Natural killer cell (primary cell): ENCODE data around the gene CD46. TPM values are rescaled to one million over a fixed set of nuclear protein-coding genes. Genes with fewer than 3 reads are reported as not detected.

ENCODE experiments used
- ATAC-seq, 3 donors: fragments of 150-1000 bp in 2 of 3; fragments of 200-7000 bp in 1 of 3; cut with Tn5 transposase; 1 replicate in 1 of 3; 2 replicates in 2 of 3; pipeline ENCODE4 v1.10.0; 2021; ENCODE audit warnings: mild to moderate bottlenecking in 2 of 3, moderate library complexity in 2 of 3
- DNase-seq, 2 donors: peaks; one replicate each; pipeline versions ENCODE4 v3.0.0 to v3.0.0-alpha.2; 2013 to 2021; ENCODE audit warnings: mixed read lengths in 1 of 2
- H3K27ac ChIP-seq: one replicate; pipeline ENCODE4 v1.5.1; 2013; ENCODE audit warnings: mild to moderate bottlenecking, low read length
- H3K27me3 ChIP-seq: one replicate; pipeline ENCODE4 v1.6.1; 2013; ENCODE audit warnings: low read length; ENCODE audit not compliant: control insufficient read depth, insufficient read depth
- H3K36me3 ChIP-seq: one replicate; pipeline ENCODE4 v1.6.1; 2013; ENCODE audit warnings: low read length; ENCODE audit not compliant: control insufficient read depth, insufficient read depth
- H3K4me1 ChIP-seq: one replicate; pipeline ENCODE4 v1.6.1; 2013; ENCODE audit warnings: low read length; ENCODE audit not compliant: control insufficient read depth, insufficient read depth
- H3K4me3 ChIP-seq: one replicate; pipeline ENCODE4 v1.5.1; 2013; ENCODE audit warnings: low read length
- H3K9me3 ChIP-seq: one replicate; pipeline ENCODE4 v1.6.1; 2013; ENCODE audit warnings: low read length; ENCODE audit not compliant: control insufficient read depth, insufficient read depth
- H3K27ac Mint-ChIP-seq, 2 donors: one replicate each; pipeline ENCODE4 v1.8.0; 2022; ENCODE audit warnings: mild to moderate bottlenecking in 2 of 2, mixed read lengths in 2 of 2, moderate library complexity in 1 of 2
- H3K27me3 Mint-ChIP-seq, 2 donors: one replicate each; pipeline ENCODE4 v1.8.0; 2022; ENCODE audit warnings: low read depth in 2 of 2, mixed read lengths in 2 of 2
- H3K36me3 Mint-ChIP-seq: one replicate; pipeline ENCODE4 v1.8.0; 2022; ENCODE audit warnings: mixed read lengths
- H3K4me1 Mint-ChIP-seq, 2 donors: one replicate each; pipeline ENCODE4 v1.8.0; 2022; ENCODE audit warnings: mixed read lengths in 2 of 2
- H3K4me3 Mint-ChIP-seq: one replicate; pipeline ENCODE4 v1.8.0; 2022; ENCODE audit warnings: mild to moderate bottlenecking, moderate library complexity, mixed read lengths
- H3K9me3 Mint-ChIP-seq, 2 donors: one replicate each; pipeline ENCODE4 v1.8.0; 2022; ENCODE audit warnings: mixed read lengths in 2 of 2
- WGBS: methylation state at CpG from one replicate; pipeline ENCODE4 v1.1.7; 2013; ENCODE audit warnings: missing lambda C conversion rate; ENCODE audit not compliant: insufficient coverage; 5-methylcytosine and 5-hydroxymethylcytosine counted together
- intact Hi-C: fragments of 100-400 bp; cut with micrococcal nuclease; formaldehyde crosslinking; loops from one replicate; pipeline ENCODE4 v1.14.2; 2022
- total RNA-seq, 4 donors: library from RNA; stranded (reverse); fragments of 120-200 nt in 1 of 4; gene quantifications; one replicate each; pipeline versions ENCODE4 v1.2.3 to v1.2.4, GENCODE V29; 2013 to 2022
- TF ChIP-seq, protein P1 (sequence below): fragments of 200-600 bp; IDR thresholded peaks from one replicate; pipeline ENCODE4 v1.8.0; 2022; ENCODE audit warnings: antibody characterized with exemption

Gene CD46
- total RNA-seq, 3 donors from 2014 or later (not counting 1 experiment from before 2014, with no cell fraction given) = 110 to 126 (median 124) TPM

DNA sequence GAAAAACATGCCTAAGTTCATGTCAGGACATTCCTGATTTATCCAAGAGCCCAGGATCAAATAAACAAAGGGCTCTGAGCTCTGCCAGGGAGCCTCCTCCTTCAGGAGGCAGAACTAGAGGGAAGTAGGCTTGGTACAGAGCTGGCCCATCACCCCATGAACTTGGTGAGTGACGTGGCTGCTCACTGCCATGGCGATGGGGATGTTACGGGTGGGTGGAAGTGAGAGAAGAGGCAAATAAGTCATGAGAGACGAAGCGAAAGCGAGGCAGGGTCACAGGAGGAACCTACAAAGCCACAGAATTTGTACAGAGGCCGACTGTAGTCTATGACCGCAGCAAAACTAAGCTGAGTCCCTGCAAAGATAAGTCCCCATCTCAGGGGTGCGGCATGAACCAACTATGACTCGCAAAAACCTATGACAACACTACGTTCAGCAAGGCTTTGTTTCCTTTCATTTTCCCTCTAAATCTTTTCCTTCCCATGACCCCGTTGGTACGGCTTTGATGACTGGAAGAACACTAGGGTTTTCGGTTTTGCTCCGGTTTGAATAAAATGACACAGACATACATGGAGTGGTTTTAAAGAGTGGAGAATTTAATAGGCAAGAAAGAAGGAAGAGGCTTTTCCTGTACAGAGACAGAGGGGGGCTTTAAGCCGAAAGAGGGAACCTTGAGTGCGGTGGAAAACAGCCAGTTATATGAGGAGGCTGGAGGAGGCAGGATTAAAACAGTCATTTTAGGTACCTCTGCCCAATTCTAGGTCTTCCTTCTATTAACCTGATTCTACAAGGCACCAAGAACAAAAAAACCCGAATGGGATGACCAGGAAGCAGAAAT is 74.1 kb downstream of the CD46 start:
- Histone ChIP-seq H3K4me3 (peak overlapping the region; percentile 14), H3K36me3 (no peaks in the 10 kb centered on the region), H3K9me3 (no peaks in the 10 kb centered on the region), H3K27me3 (no peaks in the 10 kb centered on the region), H3K27ac (peak overlapping the region; percentile 94), H3K4me1 (peaks cover 64% of the 10 kb centered on the region)
- ATAC-seq (peak; percentile 75 to 89 (median 87)), DNase-seq (peak; percentile 78 to 93)
- Mint-ChIP-seq H3K27me3 (peaks cover 0 to 3% of the 10 kb centered on the region in 2 donors), H3K9me3 (peaks cover 2 to 3% of the 10 kb centered on the region in 2 donors), H3K4me3 (peak overlapping the region; percentile 91), H3K27ac (peak overlapping the region; percentile 99), H3K36me3 (peaks cover 8% of the 10 kb centered on the region), H3K4me1 (peaks cover 77 to 83% of the 10 kb centered on the region in 2 donors)
- WGBS = 2% methylated on average over 17 of the region's 18 CpGs
- intact Hi-C loops = loop anchor here (2.0 to 10.0 kb wide), 3 partner anchors 27 to 501 kb away; partner anchors contain the start of genes CD46 and CD55
- TF ChIP-seq, protein P1, sequence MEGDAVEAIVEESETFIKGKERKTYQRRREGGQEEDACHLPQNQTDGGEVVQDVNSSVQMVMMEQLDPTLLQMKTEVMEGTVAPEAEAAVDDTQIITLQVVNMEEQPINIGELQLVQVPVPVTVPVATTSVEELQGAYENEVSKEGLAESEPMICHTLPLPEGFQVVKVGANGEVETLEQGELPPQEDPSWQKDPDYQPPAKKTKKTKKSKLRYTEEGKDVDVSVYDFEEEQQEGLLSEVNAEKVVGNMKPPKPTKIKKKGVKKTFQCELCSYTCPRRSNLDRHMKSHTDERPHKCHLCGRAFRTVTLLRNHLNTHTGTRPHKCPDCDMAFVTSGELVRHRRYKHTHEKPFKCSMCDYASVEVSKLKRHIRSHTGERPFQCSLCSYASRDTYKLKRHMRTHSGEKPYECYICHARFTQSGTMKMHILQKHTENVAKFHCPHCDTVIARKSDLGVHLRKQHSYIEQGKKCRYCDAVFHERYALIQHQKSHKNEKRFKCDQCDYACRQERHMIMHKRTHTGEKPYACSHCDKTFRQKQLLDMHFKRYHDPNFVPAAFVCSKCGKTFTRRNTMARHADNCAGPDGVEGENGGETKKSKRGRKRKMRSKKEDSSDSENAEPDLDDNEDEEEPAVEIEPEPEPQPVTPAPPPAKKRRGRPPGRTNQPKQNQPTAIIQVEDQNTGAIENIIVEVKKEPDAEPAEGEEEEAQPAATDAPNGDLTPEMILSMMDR = no peak

DNA sequence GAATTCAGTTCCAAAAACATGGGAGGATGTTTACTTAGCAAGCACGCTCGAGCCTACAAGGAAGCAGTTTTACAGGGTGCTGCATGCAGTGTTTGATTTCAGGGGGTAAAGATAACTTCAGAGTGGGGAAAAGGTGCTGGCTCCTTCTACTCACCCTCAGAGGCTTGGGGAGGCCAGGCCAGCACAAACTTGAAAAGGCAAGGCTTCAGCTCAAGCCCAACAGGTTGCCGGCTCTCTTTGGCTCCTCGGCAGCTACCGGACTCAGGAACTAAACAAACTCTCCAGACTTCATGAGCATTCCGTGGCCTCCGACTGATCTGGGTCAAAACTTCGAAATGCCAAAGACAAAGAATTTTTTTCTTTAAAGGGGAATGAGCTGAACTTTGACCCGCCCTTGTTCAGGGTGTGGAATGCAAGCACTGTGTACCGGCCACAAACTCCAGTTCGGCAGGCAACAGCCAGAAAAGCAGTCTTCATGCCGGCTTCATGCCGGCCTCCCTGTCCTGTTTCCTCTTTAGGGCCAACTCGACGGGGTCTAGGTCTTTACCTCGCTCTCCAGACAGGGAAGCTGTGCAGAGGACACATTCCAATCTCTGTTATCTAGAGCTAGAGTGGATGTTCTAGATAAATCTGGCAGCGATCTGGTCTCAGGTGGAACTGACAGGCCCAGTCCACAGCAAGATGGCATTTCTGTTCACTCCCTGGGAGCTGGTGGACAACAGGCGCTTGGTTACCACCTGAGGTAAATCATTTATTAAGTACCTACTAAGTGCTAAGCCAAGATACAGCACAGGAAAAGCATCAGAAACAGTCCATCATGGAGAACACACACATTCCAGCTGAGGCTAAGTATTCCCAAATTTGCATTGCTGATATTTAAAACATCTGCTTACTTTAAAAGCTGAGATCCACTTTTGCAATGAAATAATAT is 75.0 kb downstream of the CD46 start:
- intact Hi-C loops = loop anchor here (10.0 kb wide), 1 partner anchor 502 kb away; the partner anchor contains the start of gene CD55
- 79% methylated on average over 18 of the region's 18 CpGs for WGBS
- Histone ChIP-seq H3K27ac (peak overlapping the region; percentile 94), H3K36me3 (no peaks in the 10 kb centered on the region), H3K4me1 (peaks cover 68% of the 10 kb centered on the region), H3K4me3 (peak overlapping the region; percentile 14), H3K27me3 (no peaks in the 10 kb centered on the region), H3K9me3 (no peaks in the 10 kb centered on the region)
- ATAC-seq (no peak), DNase-seq (no peak)
- TF ChIP-seq, protein P1 = no peak
- peaks cover 2 to 3% of the 10 kb centered on the region in 2 donors for H3K9me3 Mint-ChIP-seq
- peak overlapping the region; percentile 91 for H3K4me3 Mint-ChIP-seq
- H3K27me3 Mint-ChIP-seq = peaks cover 0 to 3% of the 10 kb centered on the region in 2 donors
- H3K27ac Mint-ChIP-seq = peak overlapping the region; percentile 99
- peaks cover 83 to 88% of the 10 kb centered on the region in 2 donors for H3K4me1 Mint-ChIP-seq
- H3K36me3 Mint-ChIP-seq = peaks cover 8% of the 10 kb centered on the region

DNA sequence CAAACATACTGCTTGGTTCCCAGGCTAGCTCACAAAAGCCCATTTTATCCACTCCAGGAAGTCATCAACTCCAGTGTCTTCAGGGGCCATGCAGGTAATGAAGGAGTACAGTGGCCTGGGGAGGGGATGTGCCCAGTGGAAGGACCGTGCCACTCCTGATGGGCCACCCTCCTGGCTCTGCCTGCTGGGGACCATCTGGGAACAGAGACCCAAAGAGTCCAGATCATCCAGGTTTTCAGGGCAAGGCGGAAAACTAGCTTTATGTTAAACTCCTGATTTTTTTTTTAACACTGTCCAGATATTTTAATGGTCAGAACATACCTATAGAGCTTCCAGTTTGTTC is 75.6 kb downstream of the CD46 start:
- H3K27ac ChIP-seq = peak overlapping the region; percentile 94
- no peaks in the 10 kb centered on the region for H3K9me3 ChIP-seq
- no peak for ATAC-seq
- WGBS = 96% methylated on average over 2 of the region's 2 CpGs
- peak overlapping the region; percentile 21 for H3K4me3 Mint-ChIP-seq
- H3K27me3 ChIP-seq = no peaks in the 10 kb centered on the region
- H3K27ac Mint-ChIP-seq = peak overlapping the region; percentile 99
- no peak overlapping the region for H3K4me3 ChIP-seq
- peaks cover 83 to 88% of the 10 kb centered on the region in 2 donors for H3K4me1 Mint-ChIP-seq
- DNase-seq = no peak
- H3K27me3 Mint-ChIP-seq = peaks cover 0 to 3% of the 10 kb centered on the region in 2 donors
- TF ChIP-seq, protein P1 = no peak
- peaks cover 2 to 3% of the 10 kb centered on the region in 2 donors for H3K9me3 Mint-ChIP-seq
- no peaks in the 10 kb centered on the region for H3K36me3 ChIP-seq
- H3K4me1 ChIP-seq = peaks cover 74% of the 10 kb centered on the region
- peaks cover 8% of the 10 kb centered on the region for H3K36me3 Mint-ChIP-seq
- intact Hi-C loops = loop anchor here (10.0 kb wide), 1 partner anchor 503 kb away; the partner anchor contains the start of gene CD55
